Measurements from ENCODE around the gene RIPPLY3. TPM values are rescaled to one million over a fixed set of nuclear protein-coding genes. Genes with fewer than 3 reads are reported as not detected.

The RIPPLY3 gene
- total and polyA plus RNA-seq, 2 of the 13 experiments (the other 11 are each of a cell fraction or from before 2014, with no cell fraction given): 0.09 to 2.9 TPM

GRCh38 chr21:36966066-36966820 is 40.3 kb upstream of the RIPPLY3 start, which contains the start of gene HLCS (continued):
- TF ChIP-seq CBX1 (IDR thresholded peaks at IDR 0.05; ENCODE audit: low read depth) (no peak), ZNF556 (CRISPR knock-in tag; IDR thresholded peaks at IDR 0.05; ENCODE audit: borderline replicate concordance) (0 out of 2 replicates have a peak, but pooled peaks have one; percentile 26), HDAC1 (CRISPR knock-in tag; IDR thresholded peaks at IDR 0.05) (peak; percentile 66), ZBTB46 (CRISPR knock-in tag; IDR thresholded peaks at IDR 0.05; ENCODE audit: borderline replicate concordance) (no peak), GTF2F1 (IDR thresholded peaks at IDR 0.05; ENCODE audit: low read length) (no peak), NFYB (CRISPR knock-in tag; IDR thresholded peaks at IDR 0.05) (no peak), KLF16 (CRISPR knock-in tag; IDR thresholded peaks at IDR 0.05) (peak in 1 of 2 experiments; percentile 24; a peak in 1 of 4 replicates), ETV6 (CRISPR knock-in tag; conservative IDR thresholded peaks at IDR 0.05) (0 out of 2 replicates have a peak, but pooled peaks have one; percentile 23), NR0B2 (CRISPR knock-in tag; IDR thresholded peaks at IDR 0.05) (peak; percentile 81), TEF (CRISPR knock-in tag; IDR thresholded peaks at IDR 0.05) (peak; percentile 50; the same call in 1 of the 2 replicates), ZNF678 (CRISPR knock-in tag; IDR thresholded peaks at IDR 0.05) (no peak), PLSCR1 (CRISPR knock-in tag; IDR thresholded peaks at IDR 0.05; ENCODE audit: borderline replicate concordance) (no peak), BHLHE40 (IDR thresholded peaks at IDR 0.05; ENCODE audit: low read length) (no peak), ZBTB43 (CRISPR knock-in tag; conservative IDR thresholded peaks at IDR 0.05) (peak; percentile 50; the same call in 1 of the 2 replicates), ZNF775 (CRISPR knock-in tag; IDR thresholded peaks at IDR 0.05; ENCODE audit: borderline replicate concordance) (no peak), SNAI1 (CRISPR knock-in tag; IDR thresholded peaks at IDR 0.05; ENCODE audit: borderline replicate concordance) (peak; percentile 87), ZFP90 (CRISPR knock-in tag; IDR thresholded peaks at IDR 0.05; ENCODE audit: borderline replicate concordance) (no peak; the same call in 1 of the 2 replicates), REXO4 (CRISPR knock-in tag; IDR thresholded peaks at IDR 0.05; ENCODE audit: borderline replicate concordance) (no peak), ZNF580 (CRISPR knock-in tag; IDR thresholded peaks at IDR 0.05; ENCODE audit: borderline replicate concordance, low read depth) (no peak; the same call in 1 of the 2 replicates), IRF9 (CRISPR knock-in tag; IDR thresholded peaks at IDR 0.05; ENCODE audit: borderline replicate concordance) (peak; percentile 60; the same call in 1 of the 2 replicates), ZNF121 (CRISPR knock-in tag; IDR thresholded peaks at IDR 0.05) (peak; percentile 23; the same call in 1 of the 2 replicates), RCOR2 (CRISPR knock-in tag; IDR thresholded peaks at IDR 0.05) (no peak), ZNF260 (CRISPR knock-in tag; IDR thresholded peaks at IDR 0.05; ENCODE audit: borderline replicate concordance, low read depth) (no peak)

Measured in HepG2 (cell line).